Measurements from ENCODE around the gene SOX6. TPM values are rescaled to one million over a fixed set of nuclear protein-coding genes. Genes with fewer than 3 reads are reported as not detected.

The SOX6 gene
- total and polyA plus RNA-seq, 2 donors (not counting 1 experiment from before 2014, with no cell fraction given): 3.0 to 5.1 TPM

DNA sequence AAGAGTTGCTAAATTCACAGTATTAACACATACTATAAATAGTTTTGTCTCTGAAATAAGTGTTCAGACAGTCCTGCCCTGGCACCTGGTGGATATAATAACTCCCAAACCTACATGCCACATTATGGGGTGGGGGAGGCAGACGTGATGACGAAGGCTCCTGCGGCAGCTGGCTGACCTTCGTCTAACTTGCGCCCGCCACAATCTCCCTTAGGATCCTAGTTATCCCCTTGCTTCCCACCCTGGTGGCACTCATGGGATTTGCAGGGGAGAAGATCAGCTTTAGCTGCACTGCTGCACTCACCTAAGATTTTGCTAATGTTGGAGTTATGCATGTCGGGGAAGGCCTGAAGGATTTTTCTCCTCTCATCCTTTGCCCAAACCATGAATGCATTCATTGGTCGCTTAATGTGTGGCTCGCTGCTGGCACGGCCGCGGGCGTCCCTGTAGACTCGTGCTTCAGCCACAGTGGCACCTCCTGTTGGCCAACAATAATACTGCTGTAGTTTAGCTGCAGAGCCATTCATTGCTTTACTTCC lies 367.6 kb downstream of the SOX6 start:
- Histone ChIP-seq H4K20me1 (ENCODE audit: control insufficient read depth, extremely low read depth, insufficient read depth, low read length) (no peaks in the 10 kb centered on the region), H3K4me3 (replicated peaks in 1 of 4; ENCODE audit: control extremely low read depth in 1 of 4, insufficient read depth in 1 of 4, low read depth in 3 of 4, low read length in 4 of 4) (no peak overlapping the region), H3K36me3 (ENCODE audit: control insufficient read depth, insufficient read depth, low read length) (no peaks in the 10 kb centered on the region), H3K9me3 (ENCODE audit: control insufficient read depth, insufficient read depth, low read depth, low read length) (no peaks in the 10 kb centered on the region), H3K79me2 (ENCODE audit: control insufficient read depth, insufficient read depth, low read length) (no peaks in the 10 kb centered on the region), H3K4me2 (ENCODE audit: extremely low read depth, insufficient read depth, low read length) (no peak overlapping the region), H2AFZ (ENCODE audit: low read length) (no peak overlapping the region), H3K9ac (ENCODE audit: insufficient read depth, low read length) (no peak overlapping the region), H3K27ac (ENCODE audit: insufficient read depth, low read length) (no peak overlapping the region), H3K27me3 (ENCODE audit: control insufficient read depth, insufficient read depth, low read length) (no peaks in the 10 kb centered on the region), H3K4me1 (ENCODE audit: control insufficient read depth, extremely low read depth, insufficient read depth, low read length) (peaks cover 2% of the 10 kb centered on the region)
- DNase-seq (ENCODE audit: low read depth in 2 of 2): no peak
- TF ChIP-seq CTCF (conservative IDR thresholded peaks at IDR 0.05 in 1 of 2, IDR thresholded peaks at IDR 0.05 in 1 of 2; ENCODE audit: low read depth in 1 of 2, low read length in 2 of 2) (no peak), EZH2 (IDR thresholded peaks at IDR 0.05; ENCODE audit: low read length, missing control alignments) (no peak)

GRCh38 chr11:15988016-15988550 lies 368.3 kb downstream of the SOX6 start:
- DNase-seq (ENCODE audit: low read depth in 2 of 2): no peak
- H3K4me2 ChIP-seq (ENCODE audit: extremely low read depth, insufficient read depth, low read length): no peak overlapping the region
- no peaks in the 10 kb centered on the region for H3K36me3 ChIP-seq (ENCODE audit: control insufficient read depth, insufficient read depth, low read length)
- H3K4me1 ChIP-seq (ENCODE audit: control insufficient read depth, extremely low read depth, insufficient read depth, low read length): peaks cover 2% of the 10 kb centered on the region
- no peak for TF ChIP-seq EZH2 (IDR thresholded peaks at IDR 0.05; ENCODE audit: low read length, missing control alignments)
- no peak for TF ChIP-seq CTCF (conservative IDR thresholded peaks at IDR 0.05 in 1 of 2, IDR thresholded peaks at IDR 0.05 in 1 of 2; ENCODE audit: low read depth in 1 of 2, low read length in 2 of 2)
- no peak overlapping the region for H3K9ac ChIP-seq (ENCODE audit: insufficient read depth, low read length)
- H3K27ac ChIP-seq (ENCODE audit: insufficient read depth, low read length): no peak overlapping the region
- no peak overlapping the region for H2AFZ ChIP-seq (ENCODE audit: low read length)
- H3K9me3 ChIP-seq (ENCODE audit: control insufficient read depth, insufficient read depth, low read depth, low read length): no peaks in the 10 kb centered on the region
- H3K4me3 ChIP-seq (replicated peaks in 1 of 4; ENCODE audit: control extremely low read depth in 1 of 4, insufficient read depth in 1 of 4, low read depth in 3 of 4, low read length in 4 of 4): no peak overlapping the region
- H3K79me2 ChIP-seq (ENCODE audit: control insufficient read depth, insufficient read depth, low read length): no peaks in the 10 kb centered on the region
- H4K20me1 ChIP-seq (ENCODE audit: control insufficient read depth, extremely low read depth, insufficient read depth, low read length): no peaks in the 10 kb centered on the region
- no peaks in the 10 kb centered on the region for H3K27me3 ChIP-seq (ENCODE audit: control insufficient read depth, insufficient read depth, low read length)

GRCh38 chr11:15987046-15987445 lies 369.3 kb downstream of the SOX6 start:
- H3K4me2 ChIP-seq (ENCODE audit: extremely low read depth, insufficient read depth, low read length): no peak overlapping the region
- peaks cover 2% of the 10 kb centered on the region for H3K4me1 ChIP-seq (ENCODE audit: control insufficient read depth, extremely low read depth, insufficient read depth, low read length)
- no peaks in the 10 kb centered on the region for H3K79me2 ChIP-seq (ENCODE audit: control insufficient read depth, insufficient read depth, low read length)
- H3K27ac ChIP-seq (ENCODE audit: insufficient read depth, low read length): no peak overlapping the region
- H3K4me3 ChIP-seq (replicated peaks in 1 of 4; ENCODE audit: control extremely low read depth in 1 of 4, insufficient read depth in 1 of 4, low read depth in 3 of 4, low read length in 4 of 4): no peak overlapping the region
- no peaks in the 10 kb centered on the region for H3K36me3 ChIP-seq (ENCODE audit: control insufficient read depth, insufficient read depth, low read length)
- TF ChIP-seq EZH2 (IDR thresholded peaks at IDR 0.05; ENCODE audit: low read length, missing control alignments): no peak
- TF ChIP-seq CTCF (conservative IDR thresholded peaks at IDR 0.05 in 1 of 2, IDR thresholded peaks at IDR 0.05 in 1 of 2; ENCODE audit: low read depth in 1 of 2, low read length in 2 of 2): no peak
- no peak overlapping the region for H3K9ac ChIP-seq (ENCODE audit: insufficient read depth, low read length)
- peak in 1 of 2 donors; percentile 65 for DNase-seq (ENCODE audit: low read depth in 2 of 2)
- H4K20me1 ChIP-seq (ENCODE audit: control insufficient read depth, extremely low read depth, insufficient read depth, low read length): no peaks in the 10 kb centered on the region
- H2AFZ ChIP-seq (ENCODE audit: low read length): no peak overlapping the region
- no peaks in the 10 kb centered on the region for H3K27me3 ChIP-seq (ENCODE audit: control insufficient read depth, insufficient read depth, low read length)
- H3K9me3 ChIP-seq (ENCODE audit: control insufficient read depth, insufficient read depth, low read depth, low read length): no peaks in the 10 kb centered on the region

Measured in fibroblast of lung (primary cell).